Femur (tissue), 1 donor: ENCODE results near the gene DNAH6.
"Not testable (repeated sequence)": the region's sequence is repeated elsewhere in the genome, so short reads cannot be mapped to it uniquely, and the experiment has no call there.

Source experiments
- DNase-seq: peaks from one replicate; pipeline ENCODE4 v3.0.0-alpha.2; 2017

Gene DNAH6

DNA sequence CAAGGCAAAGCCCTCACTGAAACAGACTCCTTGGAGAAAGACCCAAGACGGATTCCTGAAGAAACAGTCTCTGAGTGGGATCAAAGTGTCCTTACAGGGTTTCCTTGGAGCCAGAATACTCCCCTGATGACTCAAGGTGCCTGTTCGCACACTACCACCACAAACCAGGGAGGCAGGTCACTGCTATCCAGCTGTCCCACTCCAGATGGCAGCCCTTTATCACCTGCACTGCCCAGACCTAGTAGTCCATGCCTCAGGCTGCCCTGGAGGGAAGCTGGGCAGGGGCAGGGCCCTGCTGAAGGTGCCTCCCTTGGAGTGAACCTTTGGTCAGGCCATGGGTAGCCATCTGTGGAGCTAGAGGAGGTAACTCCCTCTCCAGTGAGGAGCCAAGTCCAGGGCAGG, 330.4 kb downstream of the DNAH6 start:
- DNase-seq: no peak

DNA sequence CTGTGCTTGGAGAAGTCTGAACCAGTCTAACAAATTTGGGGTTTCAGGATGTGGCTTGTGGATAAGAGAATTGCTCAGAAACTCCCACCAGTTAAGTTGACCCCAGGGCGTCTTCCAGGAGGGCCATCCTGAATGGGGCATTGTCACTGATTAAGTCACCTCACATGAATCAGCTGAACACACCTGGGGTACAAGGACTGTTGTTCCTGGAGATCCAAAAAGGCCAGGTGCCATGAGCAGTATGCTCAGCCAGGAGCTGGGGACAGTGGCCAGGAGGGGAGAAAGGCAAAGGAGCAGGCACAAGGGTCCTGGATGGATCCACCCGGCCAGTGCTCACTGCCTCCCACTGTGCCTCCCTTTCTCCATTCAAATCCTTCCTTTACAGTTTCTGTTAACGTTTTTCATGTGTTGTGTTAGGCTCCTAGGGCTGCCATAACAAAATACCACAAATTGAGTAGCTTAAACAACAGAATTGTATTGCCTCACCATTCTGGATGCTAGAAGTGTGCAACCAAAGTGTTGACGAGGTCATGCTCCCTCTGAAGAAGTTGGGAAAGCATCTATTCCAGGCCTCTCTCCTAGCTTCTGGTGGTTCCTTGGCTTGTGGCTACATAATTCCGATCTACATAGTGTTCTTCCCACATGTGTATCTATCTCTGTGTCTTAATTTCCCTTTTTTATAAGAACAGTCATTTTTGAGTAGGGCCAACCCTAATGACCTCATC, 331.2 kb downstream of the DNAH6 start:
- no peak for DNase-seq

DNA sequence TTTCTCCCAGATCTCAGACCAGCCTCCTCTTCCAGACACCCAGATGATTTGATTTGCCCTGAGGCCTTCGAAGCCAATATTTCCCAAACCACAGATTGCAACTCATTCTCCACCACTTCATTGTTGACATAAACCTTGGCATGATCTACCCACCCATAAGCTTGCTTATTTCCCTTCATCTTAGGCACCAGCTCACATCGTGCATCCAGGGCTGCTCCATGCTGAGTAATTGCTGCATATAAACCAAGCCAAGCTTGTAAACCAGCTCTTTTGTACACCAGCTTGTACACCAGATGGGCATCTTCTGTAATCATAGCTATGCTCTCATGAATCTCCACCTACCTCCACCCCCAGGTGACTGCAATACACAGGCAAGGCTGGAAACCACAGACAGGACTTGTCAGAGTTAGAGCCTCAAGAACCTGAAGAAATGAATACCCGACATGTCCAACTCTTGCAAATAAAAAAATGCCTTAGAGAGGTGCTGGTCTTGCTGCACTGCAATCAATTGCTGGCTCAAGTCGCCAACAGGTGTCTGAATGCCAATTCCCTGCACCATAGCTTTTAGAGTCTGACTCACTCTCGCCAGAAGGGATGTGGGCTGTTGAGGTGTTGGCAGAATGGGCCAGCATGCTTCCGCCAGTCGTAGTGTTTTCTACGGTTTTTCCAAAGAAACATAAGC, 333.1 kb downstream of the DNAH6 start:
- DNase-seq: no peak

DNA sequence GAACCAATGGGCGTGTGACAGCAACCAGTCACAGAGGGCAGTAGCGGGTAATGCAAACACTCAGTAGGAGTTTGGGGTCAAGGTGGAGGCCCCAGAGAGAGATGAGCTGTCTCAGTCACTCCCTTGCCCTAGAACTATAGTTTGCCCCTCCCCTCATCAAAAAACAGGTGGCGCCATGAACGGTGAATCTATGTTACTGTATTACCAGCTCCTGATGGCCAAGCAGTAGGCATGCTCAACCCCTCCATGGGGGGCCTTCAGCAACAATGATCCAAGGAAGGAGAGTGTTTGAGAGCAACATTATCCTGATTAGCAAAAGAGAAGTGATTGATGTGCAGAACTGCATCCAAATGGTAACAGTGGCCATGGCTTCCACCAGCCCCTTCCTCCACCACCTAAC, 334.2 kb downstream of the DNAH6 start:
- no peak for DNase-seq

DNA sequence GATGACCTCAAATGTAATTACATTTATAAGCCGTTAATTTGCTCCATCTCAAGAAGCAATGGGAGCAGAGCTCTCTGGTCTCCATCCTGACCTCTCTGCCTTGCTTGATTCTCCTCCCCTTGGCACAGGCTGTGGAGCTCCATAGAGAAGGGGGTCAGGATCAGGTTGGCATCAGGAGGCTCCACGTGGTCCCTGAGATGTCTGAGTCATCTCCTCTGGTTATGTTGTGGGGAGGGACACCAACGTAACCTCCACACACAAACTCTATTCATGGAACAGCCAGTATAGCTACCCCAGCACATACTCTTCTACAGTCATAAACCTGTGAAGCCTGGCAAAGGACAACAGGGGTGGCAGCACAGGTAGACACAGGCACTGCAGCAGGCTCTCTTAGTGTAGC, 335.6 kb downstream of the DNAH6 start:
- DNase-seq: no peak

DNA sequence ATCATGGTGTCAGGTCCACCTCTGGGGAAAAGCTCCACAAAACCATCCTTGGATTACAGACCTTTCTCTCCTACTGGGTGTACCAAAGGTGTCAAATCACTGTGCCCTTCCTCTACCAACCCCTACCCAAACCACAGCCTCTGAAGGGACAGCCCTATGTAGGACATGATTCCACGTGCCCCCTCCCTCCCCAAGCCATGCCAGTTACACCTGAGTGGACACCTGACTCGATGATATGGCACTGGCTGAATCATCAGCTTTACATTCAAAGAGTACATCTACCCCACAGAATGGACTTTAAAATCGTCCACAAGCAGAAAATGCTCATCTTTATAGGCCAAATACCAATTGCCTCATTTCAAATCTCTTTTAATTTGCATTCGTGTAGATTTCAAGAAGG, 338.6 kb downstream of the DNAH6 start:
- DNase-seq: no peak

DNA sequence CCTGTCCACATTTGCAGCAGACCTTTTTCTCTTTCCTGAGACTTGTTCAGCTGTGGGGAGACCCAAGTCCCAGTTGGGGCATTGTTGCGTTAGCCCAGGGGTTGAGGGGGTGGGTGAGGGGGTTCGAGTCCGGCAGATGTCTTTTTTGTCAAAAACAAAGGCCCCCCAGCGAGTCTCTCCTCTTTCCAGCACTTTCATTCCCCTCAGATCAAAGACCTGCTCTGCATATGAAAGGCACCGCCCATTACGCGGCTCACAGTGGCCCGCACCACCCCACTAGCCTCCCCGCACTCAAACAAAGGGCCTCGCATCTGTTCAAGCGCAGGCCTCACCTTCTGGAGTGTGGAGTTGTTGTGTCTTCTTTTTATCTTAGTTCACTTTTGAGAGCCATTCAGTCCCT, 339.4 kb downstream of the DNAH6 start:
- DNase-seq: no peak

DNA sequence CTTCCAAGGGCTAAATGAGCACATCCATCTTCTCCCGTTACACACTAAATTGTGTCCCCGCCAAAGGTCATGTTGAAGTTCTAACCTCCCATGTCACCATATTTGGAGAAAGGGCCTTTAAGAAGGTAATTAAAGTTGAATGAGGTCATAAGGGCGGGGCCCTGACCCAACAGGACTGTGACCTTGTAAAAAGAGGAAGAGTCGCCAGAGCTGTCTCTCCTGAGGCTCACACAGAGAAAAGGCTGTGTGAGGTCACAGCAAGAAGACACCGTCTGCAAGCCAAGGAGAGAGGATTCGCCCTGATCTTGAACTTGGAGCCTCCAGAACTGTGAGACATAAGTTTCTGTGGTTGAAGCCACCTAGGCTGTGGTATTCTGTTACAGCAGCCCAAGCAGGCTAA, 340.5 kb downstream of the DNAH6 start:
- DNase-seq: no peak

DNA sequence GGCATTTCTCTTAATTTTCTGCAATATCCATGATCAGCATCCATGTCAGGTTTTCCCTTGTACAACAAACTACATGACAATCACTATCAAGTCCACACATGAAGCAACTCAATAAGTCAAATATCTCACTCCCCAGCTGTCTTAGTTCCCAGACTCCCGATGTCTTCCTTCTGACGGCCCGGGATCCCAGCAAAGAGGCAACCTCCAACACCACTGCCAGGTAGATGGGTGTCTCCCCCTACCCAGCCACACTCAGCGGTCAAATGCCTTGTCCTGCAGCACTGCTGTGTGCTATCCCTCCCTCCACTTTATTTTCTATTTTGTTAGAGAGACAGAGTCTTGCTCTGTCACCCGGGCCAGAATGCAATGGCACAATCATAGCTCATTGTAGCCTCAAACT, 341.3 kb downstream of the DNAH6 start:
- DNase-seq: no peak

DNA sequence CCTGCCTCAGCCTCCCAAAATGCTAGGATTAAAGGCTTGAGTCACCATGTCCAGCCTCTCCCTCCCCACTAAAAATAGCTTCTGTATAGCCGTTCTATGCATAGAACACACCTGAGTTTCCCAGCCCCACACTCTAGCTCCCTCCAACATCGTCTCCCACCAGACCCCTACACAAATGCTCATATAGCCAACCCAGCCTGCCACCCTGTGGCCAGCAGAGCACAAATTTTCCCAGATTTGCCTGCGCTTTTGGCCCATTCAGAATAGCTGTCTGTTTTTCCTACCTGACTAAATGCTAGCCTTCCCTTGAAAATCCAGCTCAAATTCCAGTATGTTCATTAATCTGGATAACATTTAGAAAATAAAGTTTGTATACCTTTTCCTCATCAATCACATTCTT, 341.8 kb downstream of the DNAH6 start:
- DNase-seq: no peak

DNA sequence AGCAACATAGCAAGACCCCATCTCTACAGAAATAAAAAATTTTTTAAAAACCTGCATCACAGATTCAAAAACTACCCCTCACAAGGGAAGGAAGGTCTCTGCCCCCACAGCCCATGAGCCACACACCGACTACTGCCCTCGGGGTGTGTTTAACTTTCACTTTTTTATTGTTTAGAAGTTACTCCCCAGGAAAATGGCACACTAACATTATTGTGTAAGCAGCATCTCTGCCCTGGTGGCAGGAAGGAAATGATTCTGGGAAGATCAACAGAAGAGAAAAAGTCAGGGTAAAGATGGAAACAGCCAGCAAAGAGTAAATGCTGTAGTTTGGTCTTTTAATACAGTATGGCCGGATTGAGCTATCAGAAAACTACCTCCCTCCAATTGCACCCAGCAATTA, 342.6 kb downstream of the DNAH6 start:
- no peak for DNase-seq

DNA sequence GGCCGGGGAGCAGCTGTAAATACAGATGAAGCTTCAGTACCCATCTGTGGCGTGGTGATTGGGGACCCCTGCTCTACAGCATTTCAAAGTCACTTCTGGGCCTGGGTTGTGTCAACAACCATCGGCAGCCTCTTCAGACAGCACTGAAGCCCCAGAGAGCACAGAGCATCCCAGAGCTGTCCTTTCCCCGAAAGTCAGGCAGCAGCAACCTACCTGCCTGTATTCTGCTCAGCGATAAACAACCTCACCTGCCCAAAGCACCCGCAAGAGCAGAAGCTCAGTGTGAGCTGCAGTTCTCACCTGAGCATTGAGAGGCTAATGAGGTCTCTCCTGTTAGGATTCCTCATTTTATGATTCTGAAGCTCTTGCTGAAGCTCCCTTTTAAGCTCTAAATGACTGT, 345.2 kb downstream of the DNAH6 start:
- no peak for DNase-seq

DNA sequence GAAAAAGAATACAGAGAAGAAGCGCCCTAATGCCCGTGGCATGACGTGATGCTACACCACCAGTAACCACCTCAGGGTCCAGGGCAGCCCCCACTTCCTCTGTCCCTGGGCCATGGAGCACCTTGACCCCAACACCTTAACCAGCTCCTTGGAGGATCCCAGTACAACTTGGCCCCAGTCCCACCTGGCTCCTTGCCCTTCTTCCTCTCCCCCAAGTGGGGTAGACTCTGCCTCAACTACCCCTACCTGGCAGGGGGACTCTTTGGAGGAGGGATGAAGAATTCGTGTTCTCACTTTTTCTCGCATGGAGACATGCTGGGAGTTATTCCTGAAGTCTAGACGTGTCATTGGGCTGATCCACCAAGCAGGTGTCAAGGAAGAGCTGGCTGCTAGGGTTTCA, 345.7 kb downstream of the DNAH6 start:
- DNase-seq: no peak

DNA sequence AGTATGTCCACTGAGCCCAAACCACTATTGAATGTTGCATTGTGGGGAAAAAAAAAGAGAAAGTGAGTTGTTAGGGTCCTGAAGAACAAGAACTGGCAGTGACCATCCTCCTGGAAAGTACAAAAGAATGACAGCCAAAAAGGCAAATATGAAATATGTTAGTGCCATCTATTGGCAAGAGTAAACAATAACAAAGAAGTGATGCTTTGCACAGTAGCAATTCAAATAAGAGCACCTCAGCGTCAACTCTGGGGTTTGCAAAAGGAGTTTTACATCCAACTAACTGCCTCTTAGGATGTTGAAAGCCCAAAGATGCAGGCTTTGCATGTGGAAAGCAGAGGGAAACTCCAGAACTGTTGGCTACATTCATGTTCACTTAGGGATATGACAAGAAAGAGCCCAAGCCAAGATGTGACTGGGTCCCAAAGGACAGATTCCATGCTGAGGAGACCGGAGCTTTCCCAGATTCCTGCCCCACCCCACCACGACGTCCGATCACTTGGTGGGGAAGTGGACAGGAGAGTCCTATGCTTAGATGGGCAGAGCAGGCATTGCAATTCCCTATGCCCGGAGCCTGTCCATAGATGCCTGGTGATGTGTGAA, 349.0 kb downstream of the DNAH6 start:
- DNase-seq: no peak

DNA sequence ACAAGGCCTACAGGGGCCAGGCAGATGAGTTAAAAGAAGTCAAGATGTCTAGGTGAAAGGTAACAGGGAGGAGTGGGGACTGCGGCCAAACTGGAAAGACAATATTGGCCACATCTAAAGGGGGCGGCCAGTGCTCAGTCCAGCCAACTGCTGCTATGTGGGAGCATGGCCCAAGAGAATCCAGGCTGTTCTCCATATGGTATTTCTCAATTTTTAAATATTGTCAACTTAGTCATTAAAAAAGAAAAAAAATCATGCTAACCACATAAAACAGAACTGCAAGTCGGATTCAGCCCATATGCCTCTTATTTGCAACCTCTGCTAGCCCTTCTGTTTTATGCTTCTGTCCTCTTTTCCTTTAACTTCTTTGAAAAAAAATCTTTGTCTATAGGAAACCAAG, 349.8 kb downstream of the DNAH6 start:
- DNase-seq: no peak

DNA sequence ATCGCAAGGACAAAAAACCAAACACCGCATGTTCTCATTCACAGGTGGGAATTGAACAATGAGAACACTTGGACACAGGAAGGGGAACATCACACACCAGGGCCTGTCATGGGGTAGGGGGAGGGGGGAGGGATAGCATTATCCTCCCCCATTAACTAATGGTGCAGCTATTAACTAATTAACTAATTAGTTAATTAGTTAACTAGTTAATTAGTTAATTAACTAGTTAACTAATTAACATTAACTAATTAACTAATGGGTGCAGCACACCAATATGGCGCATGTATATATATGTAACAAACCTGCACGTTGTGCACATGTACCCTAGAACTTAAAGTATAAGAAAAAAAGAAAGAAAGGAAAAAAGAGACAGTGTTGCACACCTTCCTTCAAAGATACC, 352.0 kb downstream of the DNAH6 start:
- not testable (repeated sequence) for DNase-seq
